CMK (cell line): ENCODE measurements around the gene THAP6.
"Not testable (repeated sequence)": the region's sequence is repeated elsewhere in the genome, so short reads cannot be mapped to it uniquely, and the experiment has no call there.

Experiments used
- DNase-seq: peaks from one replicate; pipeline ENCODE4 v3.0.0-alpha.2; 2010; ENCODE audit warnings: low read depth

THAP6 gene, protein sequence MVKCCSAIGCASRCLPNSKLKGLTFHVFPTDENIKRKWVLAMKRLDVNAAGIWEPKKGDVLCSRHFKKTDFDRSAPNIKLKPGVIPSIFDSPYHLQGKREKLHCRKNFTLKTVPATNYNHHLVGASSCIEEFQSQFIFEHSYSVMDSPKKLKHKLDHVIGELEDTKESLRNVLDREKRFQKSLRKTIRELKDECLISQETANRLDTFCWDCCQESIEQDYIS

DNA sequence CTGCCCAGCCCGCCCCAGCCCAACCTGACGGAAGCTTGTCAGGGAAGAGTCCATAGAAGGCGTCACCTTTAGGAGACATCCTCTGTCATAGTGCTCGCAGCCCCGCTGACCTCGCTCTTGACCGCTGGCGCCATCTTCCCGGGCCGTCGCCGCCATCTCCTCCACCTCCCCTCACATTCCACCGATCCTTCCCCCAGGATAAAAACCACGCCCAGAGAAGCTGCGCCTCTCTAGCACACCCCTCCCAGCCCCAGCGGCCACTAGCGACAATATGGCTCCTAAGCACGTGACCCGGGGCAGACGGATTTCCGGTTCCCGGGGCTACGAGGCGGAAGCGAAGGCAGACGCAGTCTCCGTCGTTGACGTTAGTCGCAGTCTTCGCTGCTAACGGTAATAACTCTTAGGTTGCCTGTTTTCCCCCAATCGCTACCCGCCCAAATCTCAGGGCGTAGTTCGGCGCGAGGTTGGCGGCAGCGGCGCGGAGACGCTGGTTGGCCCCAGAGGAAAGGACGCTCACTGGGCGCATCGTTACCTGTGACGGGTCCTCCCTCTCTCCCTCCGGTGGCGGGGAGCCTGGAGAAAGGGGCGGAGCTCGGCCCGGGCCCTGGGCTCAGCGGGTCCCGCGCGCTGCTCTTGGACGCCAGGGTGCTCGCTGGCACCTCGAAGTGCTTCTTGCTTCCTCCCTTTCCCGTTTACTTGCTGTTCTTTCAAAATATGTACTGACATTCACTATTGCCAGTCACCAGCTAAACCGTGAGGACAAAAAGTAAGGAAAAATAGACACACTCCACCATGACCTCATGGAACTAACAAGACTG is at the start of gene THAP6, which contains the start of gene RCHY1:
TSS of gene THAP6 (plus strand) at position 343 of the 818 bp plus-strand sequence. CDS start 980 bp downstream, outside the sequence.
TSS of gene RCHY1 (minus strand) at position 273 of the 818 bp plus-strand sequence. CDS start at position 156, 117 bp downstream.
- peak; percentile 80 for DNase-seq

- no peak for DNase-seq
Measured at GRCh38 chr4:75469896-75470295, 44.4 kb upstream of the THAP6 start.

DNA sequence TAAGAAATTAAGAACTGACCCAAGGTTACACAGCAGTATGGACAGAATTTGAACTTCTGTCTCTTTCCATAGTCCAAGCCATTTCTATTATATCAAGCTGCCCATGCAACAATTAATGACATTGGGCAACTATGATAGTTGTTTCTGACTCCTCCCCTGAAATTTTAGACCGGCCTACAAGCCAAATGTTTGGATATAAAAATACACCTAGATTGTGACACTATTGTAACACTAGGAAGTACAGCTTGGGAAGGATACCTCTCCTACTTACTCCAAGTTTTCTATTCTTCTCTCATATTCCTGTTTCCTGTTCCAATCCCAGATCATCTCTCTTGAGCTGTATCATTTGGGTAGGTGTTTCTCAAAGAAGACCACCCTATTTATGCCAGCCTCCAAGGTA is 43.5 kb upstream of the THAP6 start:
- DNase-seq = no peak

GRCh38 chr4:75477201-75477600 is 37.1 kb upstream of the THAP6 start:
- DNase-seq = no peak

DNA sequence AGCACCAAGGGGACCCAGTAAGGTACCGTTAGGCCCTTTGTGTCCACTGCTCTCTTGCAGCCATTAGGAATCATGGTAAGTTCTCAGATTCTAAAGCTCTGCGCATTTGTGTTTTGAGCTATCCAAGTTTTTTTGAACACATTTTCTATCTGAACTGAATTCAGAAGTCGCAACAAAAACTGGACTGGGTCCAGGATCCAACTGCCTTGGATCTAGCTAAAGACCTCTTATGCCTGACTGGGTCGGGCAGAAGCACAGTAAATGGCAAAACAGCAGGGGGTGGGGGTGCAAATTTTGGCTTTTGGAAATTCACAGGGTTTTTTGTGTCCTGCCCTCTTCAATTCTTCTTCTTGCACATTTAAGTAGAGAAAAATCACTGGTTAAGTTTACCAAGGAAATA is 30.1 kb upstream of the THAP6 start:
- no peak for DNase-seq

- no peak for DNase-seq
Measured at GRCh38 chr4:75490155-75490554, 24.1 kb upstream of the THAP6 start.

GRCh38 chr4:75494563-75494962 is 19.7 kb upstream of the THAP6 start:
- DNase-seq = no peak

GRCh38 chr4:75495476-75495875 is 18.8 kb upstream of the THAP6 start:
- no peak for DNase-seq

- no peak for DNase-seq
Measured at GRCh38 chr4:75496406-75496805, 17.9 kb upstream of the THAP6 start.

GRCh38 chr4:75497133-75497532 is 17.1 kb upstream of the THAP6 start:
- DNase-seq = no peak

GRCh38 chr4:75498041-75498440 is 16.2 kb upstream of the THAP6 start:
- DNase-seq = no peak

DNA sequence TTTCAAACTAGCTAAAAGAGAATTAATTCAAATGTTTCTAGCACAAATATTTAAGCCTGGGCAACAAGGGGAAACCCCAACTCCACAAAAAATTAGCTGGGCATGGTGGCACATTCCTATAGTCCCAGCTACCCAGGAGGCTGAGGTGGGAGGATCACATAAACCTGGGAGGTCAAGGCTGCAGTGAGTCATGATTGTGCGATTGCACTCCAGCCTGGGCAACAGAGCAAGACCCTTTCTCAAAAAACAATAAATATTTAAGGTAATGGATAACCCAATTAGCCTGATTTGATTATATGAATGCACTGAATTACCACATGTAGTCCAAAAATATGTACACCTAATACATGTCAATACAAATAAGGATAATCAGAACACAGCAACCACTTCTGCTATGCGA is 14.4 kb upstream of the THAP6 start:
- no peak for DNase-seq

DNA sequence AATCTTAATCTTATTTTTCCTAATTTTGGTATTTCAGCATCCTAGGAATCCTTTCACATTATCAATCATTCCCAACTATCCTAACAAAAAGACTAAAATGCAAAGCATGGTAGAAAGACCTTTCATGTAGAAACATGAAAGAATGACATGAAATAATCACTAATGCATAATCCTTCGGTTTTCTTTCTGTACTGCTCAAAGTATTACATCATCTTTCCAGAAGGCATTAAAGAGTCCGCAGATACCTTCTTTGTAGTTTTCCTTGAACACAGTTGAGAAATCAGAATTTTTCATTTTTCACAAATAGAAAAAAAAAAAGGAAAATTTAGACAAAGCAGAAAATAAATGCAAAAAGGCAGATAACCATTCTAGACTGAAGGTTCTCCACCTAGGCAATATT is 11.6 kb upstream of the THAP6 start:
- no peak for DNase-seq

DNA sequence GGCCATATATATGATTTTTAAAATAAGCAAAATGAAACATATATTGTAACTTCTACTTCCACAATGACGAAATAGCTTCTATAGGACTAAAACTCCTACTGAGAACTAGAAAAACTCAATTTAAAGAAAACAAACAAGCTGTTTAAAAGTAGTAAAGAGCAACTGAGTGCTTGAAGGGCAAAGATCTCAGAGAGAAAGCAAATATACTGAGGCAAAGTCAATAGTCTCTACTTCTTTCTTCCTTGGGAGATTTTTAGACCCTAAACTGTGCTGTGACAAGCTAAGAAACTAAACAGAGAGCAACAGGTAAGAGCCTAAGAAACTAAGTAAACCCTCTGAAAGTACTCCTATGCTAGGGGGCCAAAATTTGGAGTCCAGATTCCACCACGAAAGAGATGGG is 8.6 kb upstream of the THAP6 start:
- no peak for DNase-seq

- DNase-seq = not testable (repeated sequence)
Measured at GRCh38 chr4:75509592-75509991, 4.7 kb upstream of the THAP6 start.

DNA sequence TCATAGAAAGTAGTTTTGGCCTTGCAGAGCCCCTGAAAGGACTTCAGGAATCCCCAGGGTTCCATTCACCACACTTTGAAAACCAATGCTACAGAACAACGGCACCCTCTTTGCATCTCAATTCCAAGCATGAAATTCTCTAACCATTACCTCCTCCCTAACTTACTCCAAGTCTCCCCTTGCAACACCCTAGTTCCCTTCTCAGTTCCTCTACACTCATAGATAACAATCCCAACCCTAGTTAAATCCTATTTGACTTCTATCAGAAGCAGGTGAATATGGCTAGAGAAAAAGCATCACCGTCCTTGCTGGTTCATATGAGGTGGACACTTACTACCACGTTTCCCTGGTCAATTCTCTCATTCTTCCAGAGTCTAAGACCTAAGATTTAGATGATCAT is 2.4 kb upstream of the THAP6 start:
- no peak for DNase-seq

DNA sequence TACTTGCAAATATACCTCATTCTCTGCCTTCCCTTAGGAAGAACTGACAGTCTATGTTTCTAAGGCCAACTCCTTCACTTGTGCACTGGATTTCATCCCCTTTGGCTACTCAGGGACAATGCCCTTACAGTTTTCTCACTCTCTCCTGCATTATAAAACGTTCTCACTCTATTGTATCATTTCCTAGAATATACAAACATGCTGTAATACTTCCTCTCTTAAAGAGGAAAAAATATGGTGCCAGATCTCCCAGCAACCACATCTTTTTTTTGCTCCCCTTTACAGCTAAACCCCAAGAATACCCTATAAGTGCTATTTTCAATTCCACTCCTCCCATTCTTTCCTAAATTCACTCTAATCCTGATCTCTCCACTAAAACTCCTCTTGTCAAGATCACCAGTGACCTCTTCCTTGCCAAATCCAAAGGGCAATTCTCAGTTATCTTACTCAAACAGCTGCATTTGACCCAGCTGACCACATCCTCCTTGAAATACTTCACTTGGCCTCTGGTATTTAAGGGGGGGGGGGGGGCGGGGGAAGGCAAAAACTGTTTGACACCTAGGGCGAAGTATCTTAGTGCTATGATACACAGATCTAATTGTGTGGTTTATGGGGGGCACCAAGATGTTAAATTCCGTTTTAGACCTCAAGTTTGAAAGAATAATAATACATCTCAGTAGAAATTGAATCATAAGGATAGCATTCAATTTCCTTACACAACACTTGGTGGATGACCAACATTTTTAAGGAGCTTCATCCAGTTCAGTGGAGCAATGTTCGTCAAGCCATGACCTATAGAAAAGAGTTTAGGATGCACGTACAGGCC is 1.7 kb upstream of the THAP6 start:
- peak; percentile 86 for DNase-seq

DNA sequence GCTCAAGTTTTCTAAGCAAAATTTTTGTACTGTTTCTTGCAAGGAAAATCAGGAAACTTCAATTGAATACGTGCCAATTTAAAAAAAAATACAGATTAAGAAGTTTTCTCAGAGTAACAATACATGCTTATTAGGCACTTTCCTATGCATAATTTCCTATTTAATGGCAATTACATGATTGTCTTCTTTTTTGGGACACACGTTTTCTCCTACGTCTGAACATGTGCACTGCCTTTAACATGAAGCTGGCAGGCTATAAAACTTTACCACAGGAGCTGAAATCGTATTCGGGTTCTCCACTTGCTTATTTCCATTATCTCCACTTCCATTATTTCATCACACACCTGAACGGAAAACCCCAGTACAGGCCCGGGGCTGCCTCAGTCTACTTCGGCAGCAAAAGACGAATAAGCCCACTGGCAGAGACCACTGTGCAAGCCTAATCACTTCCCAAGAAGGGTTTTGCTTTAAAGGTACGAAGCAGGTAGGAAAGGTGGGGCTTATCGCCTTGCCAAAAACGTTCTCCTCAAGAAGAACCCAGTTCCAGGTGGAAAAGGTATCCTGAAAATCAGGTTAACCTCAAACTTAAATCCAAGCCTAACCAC is 645 bp upstream of the THAP6 start:
- DNase-seq = no peak

DNA sequence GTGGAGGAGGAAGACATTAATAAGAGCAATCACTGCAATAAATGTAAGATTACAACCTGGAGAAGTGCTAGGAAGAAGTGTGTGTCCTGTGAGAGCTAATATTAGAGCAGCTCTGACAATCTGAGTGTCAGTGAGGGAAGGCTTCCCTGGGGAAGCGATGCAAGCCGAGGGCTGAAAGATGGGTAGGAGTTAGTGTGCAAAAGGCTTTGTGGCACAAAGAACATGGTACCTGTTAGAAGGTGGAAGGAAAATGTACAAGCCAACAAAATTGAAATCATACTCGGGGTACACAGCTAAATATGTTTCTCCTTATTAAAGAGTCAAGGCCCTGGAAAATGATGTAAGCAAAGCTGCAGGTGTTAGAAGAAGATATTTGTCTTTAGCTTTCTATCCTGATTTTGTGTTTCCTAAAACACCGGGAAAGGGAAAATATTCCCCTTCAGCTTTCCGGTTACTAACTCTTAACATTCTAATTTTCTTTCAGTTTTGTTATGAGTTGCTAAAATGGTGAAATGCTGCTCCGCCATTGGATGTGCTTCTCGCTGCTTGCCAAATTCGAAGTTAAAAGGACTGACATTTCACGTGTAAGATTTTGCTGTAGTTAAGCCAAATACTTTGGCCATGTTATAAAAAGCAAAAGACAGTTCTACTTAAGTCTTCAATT is 808 bp downstream of the THAP6 start:
- no peak for DNase-seq

DNA sequence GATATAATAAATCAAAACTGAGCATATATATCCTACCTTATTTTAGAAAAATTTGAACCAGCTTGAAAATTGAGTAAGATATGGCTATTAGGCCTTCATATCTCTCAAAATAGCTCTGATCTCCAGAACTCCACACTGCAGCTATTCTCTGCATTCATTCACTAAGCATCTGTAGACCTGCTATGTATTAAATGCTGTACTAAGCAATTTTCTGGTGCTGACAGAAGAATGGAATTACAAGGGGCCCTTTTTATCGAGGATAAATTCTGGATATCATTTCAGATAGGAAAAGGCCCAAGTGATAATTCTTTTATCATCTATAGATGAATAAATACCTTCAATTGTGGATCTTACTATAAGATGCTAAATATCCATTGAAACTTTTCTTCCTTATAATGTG is 1.9 kb downstream of the THAP6 start:
- no peak for DNase-seq

- not testable (repeated sequence) for DNase-seq
Measured at GRCh38 chr4:75519452-75519851, 5.2 kb downstream of the THAP6 start.

DNA sequence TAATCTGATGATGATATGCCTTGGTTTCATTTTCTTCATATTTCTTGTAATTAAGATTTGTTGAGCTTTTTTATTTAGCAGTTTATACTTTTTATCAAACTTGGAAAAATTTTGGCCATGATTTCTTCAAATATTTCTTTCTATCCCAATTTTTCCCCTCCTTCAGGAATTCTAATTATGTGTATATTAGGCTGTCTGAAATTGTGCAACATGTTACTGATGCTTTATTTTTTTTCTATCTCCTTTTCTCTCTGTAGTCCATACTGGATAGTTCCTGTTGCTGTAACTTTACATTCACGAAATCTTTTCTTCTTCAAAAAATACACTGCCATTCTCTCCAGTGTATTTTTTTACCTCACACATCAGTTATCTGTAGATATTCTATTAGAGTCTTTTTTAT is 10.8 kb downstream of the THAP6 start:
- no peak for DNase-seq
